ENCODE results near the gene EARS2. TPM values are rescaled to one million over a fixed set of nuclear protein-coding genes. Genes with fewer than 3 reads are reported as not detected.

EARS2 gene
- total and polyA plus RNA-seq, 2 of the 4 experiments (the other 2 are of a cell fraction), result 28.1 to 37.8 TPM

GRCh38 chr16:23532448-23532847 is 24.7 kb downstream of the EARS2 start:
- Histone ChIP-seq H3K56ac (ENCODE audit: extremely low read depth, insufficient read depth, low read length) (no peak overlapping the region), H3K9me1 (ENCODE audit: insufficient read depth, low read length) (peaks cover 8% of the 10 kb centered on the region), H3K36me3 (ENCODE audit: control insufficient read depth, insufficient read depth, low read length) (peaks cover 54% of the 10 kb centered on the region), H2AK5ac (ENCODE audit: low read depth, low read length) (no peak overlapping the region), H3K4me2 (ENCODE audit: low read depth, low read length) (no peak overlapping the region), H2BK20ac (ENCODE audit: low read depth, low read length) (no peak overlapping the region), H3K27ac (ENCODE audit: insufficient read depth, low read length) (no peak overlapping the region), H4K5ac (ENCODE audit: low read depth, low read length) (no peak overlapping the region), H3K4me3 (ENCODE audit: insufficient read depth, low read depth, low read length) (no peak overlapping the region), H2AFZ (replicated peaks; ENCODE audit: low read length, poor library complexity) (no peak overlapping the region), H3K4me1 (ENCODE audit: control insufficient read depth, insufficient read depth, low read length) (0 out of 2 replicates have a peak, but pooled peaks cover 2% of the 10 kb centered on the region), H2BK15ac (ENCODE audit: low read depth, low read length) (no peak overlapping the region), H3K23ac (ENCODE audit: low read depth, low read length) (no peak overlapping the region), H3K27me3 (ENCODE audit: control insufficient read depth, insufficient read depth, low read length) (no peaks in the 10 kb centered on the region), H3K79me1 (ENCODE audit: low read depth in 1 of 2, low read length in 2 of 2) (peaks cover 11 to 16% of the 10 kb centered on the region in 2 experiments; a peak in 2 of 4 replicates), H2AK9ac (replicated peaks; ENCODE audit: low read depth, low read length, poor library complexity) (no peak overlapping the region), H3K4ac (ENCODE audit: low read depth, low read length) (no peak overlapping the region), H2BK120ac (ENCODE audit: low read depth, low read length) (no peak overlapping the region), H4K20me1 (ENCODE audit: insufficient read depth, low read length) (no peaks in the 10 kb centered on the region; the same call in 1 of the 2 replicates), H3K14ac (replicated peaks; ENCODE audit: low read depth, low read length) (no peak overlapping the region), H3K9ac (ENCODE audit: low read depth, low read length) (no peak overlapping the region), H4K8ac (ENCODE audit: low read depth in 2 of 2, low read length in 2 of 2) (no peak overlapping the region), H4K91ac (ENCODE audit: insufficient read depth, low read depth, low read length) (no peak overlapping the region), H3K18ac (ENCODE audit: low read depth, low read length) (no peak overlapping the region), H2BK5ac (ENCODE audit: low read depth, low read length, poor library complexity, severe bottlenecking) (no peak overlapping the region), H3K9me3 (ENCODE audit: control insufficient read depth, insufficient read depth, low read length) (no peaks in the 10 kb centered on the region)
- TF ChIP-seq CEBPB (IDR thresholded peaks at IDR 0.05; ENCODE audit: low read depth, low read length) (no peak), MXI1 (IDR thresholded peaks at IDR 0.05; ENCODE audit: borderline replicate concordance, low read depth, low read length) (no peak), CTCF (conservative IDR thresholded peaks at IDR 0.05; ENCODE audit: low read depth, low read length) (no peak), CHD1 (IDR thresholded peaks at IDR 0.05; ENCODE audit: low read depth, low read length) (no peak), RCOR1 (IDR thresholded peaks at IDR 0.05; ENCODE audit: insufficient replicate concordance, low read length) (no peak)
- intact Hi-C loops (cut with micrococcal nuclease) (no loop called here), dilution Hi-C loops (cut with HindIII; ENCODE audit: low sequenced_read_pairs, unreplicated experiment) (no loop called here), in situ Hi-C loops (cut with MboI; ENCODE audit: low sequenced_read_pairs) (no loop called here)
- POLR2A ChIA-PET (ENCODE audit: unreplicated experiment), result no interaction called here
- no peak for DNase-seq
- no CpG with 5 or more reads among the region's 1 CpG for WGBS, 2 experiments (ENCODE audit: extremely low coverage in 2 of 2, insufficient read length in 1 of 2)
- BruUV-seq (replicated peaks), result no TSS peak
- no peak for ATAC-seq (ENCODE audit: low read depth)
- CTCF ChIA-PET, result no interaction called here
